OCI-LY7 (cell line): ENCODE measurements around the gene POC1A. TPM values are rescaled to one million over a fixed set of nuclear protein-coding genes. Genes with fewer than 3 reads are reported as not detected.
"Not testable (repeated sequence)": the region's sequence is repeated elsewhere in the genome, so short reads cannot be mapped to it uniquely, and the experiment has no call there.

Experiments used
- BruUV-seq: library from RNA; stranded (reverse); fragments of 400-500 nt; replicated peaks from 2 replicates; lab custom pipeline; 2021; lab: Mats Ljungman, UMichigan
- CTCF ChIA-PET: fragments of 300-600 bp; sonication (Branson Sonifier 250); formaldehyde crosslinking; loops from one replicate; lab custom pipeline; 2022; ENCODE audit warnings: antibody characterized with exemption; ENCODE audit not compliant: unreplicated experiment; lab: Charles Lee
- POLR2A ChIA-PET: fragments of 300-600 bp; sonication (Branson Sonifier 250); formaldehyde crosslinking; loops from one replicate; lab custom pipeline; 2022; ENCODE audit warnings: antibody characterized with exemption; lab: Charles Lee
- DNase-seq: peaks from one replicate; pipeline ENCODE4 v3.0.0-alpha.2; 2015; ENCODE audit warnings: low spot score
- H2AFZ ChIP-seq: fragments of 200-600 bp; sonication (generic), shearing (Covaris generic); 2 replicates; pipeline ENCODE4 v1.6.1; 2014; ENCODE audit warnings: mild to moderate bottlenecking, antibody characterized with exemption, low read length, moderate library complexity
- H3K27ac ChIP-seq: fragments of 200-600 bp; sonication (generic); 2 replicates; pipeline ENCODE4 v1.5.1; 2014; ENCODE audit warnings: mixed run types, low read depth, mild to moderate bottlenecking, moderate library complexity, low read length, inconsistent platforms; ENCODE audit not compliant: poor library complexity, severe bottlenecking
- H3K36me3 ChIP-seq: fragments of 200-600 bp; sonication (generic); 2 replicates; pipeline ENCODE4 v1.6.1; 2014; ENCODE audit warnings: mild to moderate bottlenecking, antibody characterized with exemption, low read length, moderate library complexity, mixed read lengths; ENCODE audit not compliant: insufficient read depth
- H3K4me1 ChIP-seq: fragments of 200-600 bp; sonication (generic); 2 replicates; pipeline ENCODE4 v1.5.1; 2014; ENCODE audit warnings: mild to moderate bottlenecking, low read length; ENCODE audit not compliant: insufficient read depth, poor library complexity, severe bottlenecking
- H3K4me2 ChIP-seq: fragments of 200-600 bp; sonication (generic); 2 replicates; pipeline ENCODE4 v1.6.1; 2014; ENCODE audit warnings: mild to moderate bottlenecking, low read length
- H3K4me3 ChIP-seq: fragments of 200-600 bp; sonication (generic); 2 replicates; pipeline ENCODE4 v1.5.1; 2014; ENCODE audit warnings: mild to moderate bottlenecking, low read depth, low read length; ENCODE audit not compliant: poor library complexity, severe bottlenecking
- H3K79me2 ChIP-seq: fragments of 200-600 bp; sonication (generic); 2 replicates; pipeline ENCODE4 v1.6.1; 2016; ENCODE audit warnings: low read depth, mild to moderate bottlenecking, low read length, moderate library complexity, mixed read lengths; ENCODE audit not compliant: insufficient read depth
- H3K9me2 ChIP-seq: fragments of 200-600 bp; sonication (generic); 2 replicates; pipeline ENCODE4 v1.6.1; 2016; ENCODE audit warnings: mild to moderate bottlenecking, low read length, mixed read lengths; ENCODE audit not compliant: insufficient read depth
- H3K9me3 ChIP-seq: fragments of 200-600 bp; sonication (generic); 2 replicates; pipeline ENCODE4 v1.6.1; 2014; ENCODE audit warnings: mild to moderate bottlenecking, mixed run types, low read length, mixed read lengths
- H4K20me1 ChIP-seq: fragments of 200-600 bp; sonication (generic); 2 replicates; pipeline ENCODE4 v1.6.1; 2014; ENCODE audit warnings: mild to moderate bottlenecking, antibody characterized with exemption, low read length, moderate library complexity, mixed read lengths; ENCODE audit not compliant: insufficient read depth
- CTCF ChIP-seq: fragments of 200-600 bp; sonication (generic); conservative IDR thresholded peaks from 2 replicates; pipeline ENCODE4 v1.5.1; 2014; ENCODE audit warnings: mild to moderate bottlenecking, antibody characterized with exemption, low read length, moderate library complexity, mixed read lengths
- EZH2phosphoT487 ChIP-seq: fragments of 200-600 bp; sonication (generic); IDR thresholded peaks from 2 replicates; pipeline ENCODE4 v1.6.1; 2018; ENCODE audit warnings: low read depth, borderline replicate concordance, mild to moderate bottlenecking, mixed run types, antibody characterized with exemption, low read length, moderate library complexity, mixed read lengths
- intact Hi-C: fragments of 100-400 bp; cut with micrococcal nuclease; formaldehyde crosslinking; loops from one replicate; pipeline ENCODE4 v1.10.0; 2022; ENCODE audit not compliant: unreplicated experiment
- total RNA-seq, 2 experiments: library from RNA; depleted of rRNA in 1 of 2; stranded (reverse); fragments of >200 nt in 1 of 2; shearing (Covaris generic) in 1 of 2; gene quantifications; 2 replicates each; pipeline ENCODE4 v1.2.3, GENCODE V29; 2014 to 2022

The POC1A gene
- total RNA-seq, 2 experiments from 2014 or later, result 40.0 to 41.0 TPM

- H3K9me3 ChIP-seq, result no peaks in the 10 kb centered on the region
- ChIA-PET CTCF (no interaction called here), POLR2A (no interaction called here)
- H2AFZ ChIP-seq, result no peak overlapping the region
- no peaks in the 10 kb centered on the region for H3K36me3 ChIP-seq
- DNase-seq, result no peak
- H3K27ac ChIP-seq, result no peak overlapping the region
- no peaks in the 10 kb centered on the region for H4K20me1 ChIP-seq
- no TSS peak for BruUV-seq
- no peak overlapping the region for H3K4me3 ChIP-seq
- H3K9me2 ChIP-seq, result no peaks in the 10 kb centered on the region
- no peaks in the 10 kb centered on the region for H3K79me2 ChIP-seq
- no peak overlapping the region for H3K4me2 ChIP-seq
- intact Hi-C loops, result no loop called here
- TF ChIP-seq EZH2phosphoT487 (no peak), CTCF (no peak)
- no peaks in the 10 kb centered on the region for H3K4me1 ChIP-seq
These were observed 120.0 kb downstream of the POC1A start for GRCh38 chr3:52034212-52034611.

- H3K4me1 ChIP-seq, DNase-seq, H2AFZ ChIP-seq, H3K79me2 ChIP-seq, H3K36me3 ChIP-seq, H3K4me3 ChIP-seq, intact Hi-C loops, H3K27ac ChIP-seq, CTCF ChIA-PET, BruUV-seq, POLR2A ChIA-PET, H3K4me2 ChIP-seq, H4K20me1 ChIP-seq, H3K9me3 ChIP-seq, H3K9me2 ChIP-seq: not testable (repeated sequence)
These were observed 120.5 kb downstream of the POC1A start for GRCh38 chr3:52033748-52034147.

GRCh38 chr3:52032702-52033408 is 121.4 kb downstream of the POC1A start:
- Histone ChIP-seq H3K4me3 (no peak overlapping the region), H3K36me3 (no peaks in the 10 kb centered on the region), H3K79me2 (no peaks in the 10 kb centered on the region), H3K27ac (no peak overlapping the region), H3K4me1 (no peaks in the 10 kb centered on the region), H3K4me2 (no peak overlapping the region), H4K20me1 (no peaks in the 10 kb centered on the region), H2AFZ (no peak overlapping the region), H3K9me2 (no peaks in the 10 kb centered on the region), H3K9me3 (no peaks in the 10 kb centered on the region)
- no TSS peak for BruUV-seq
- ChIA-PET CTCF (interaction anchor here (0.6 kb wide), 1 partner anchor 91 kb away, joined by 3 read pairs; no protein-coding TSS in a partner anchor), POLR2A (interaction anchor here (1.4 kb wide), 1 partner anchor 20 kb away, joined by 3 read pairs; no protein-coding TSS in a partner anchor)
- intact Hi-C loops, result no loop called here
- TF ChIP-seq EZH2phosphoT487, result no peak
- no peak for TF ChIP-seq CTCF
- DNase-seq, result no peak
